Gastroesophageal sphincter (tissue), 4 donors: Measurements from ENCODE around the gene PRDM16. TPM values are rescaled to one million over a fixed set of nuclear protein-coding genes. Genes with fewer than 3 reads are reported as not detected.

Source experiments
- ATAC-seq: fragments of 150-250 bp; one replicate; pipeline ENCODE4 v1.9.1; 2016; ENCODE audit warnings: mild to moderate bottlenecking, moderate library complexity
- H3K27ac ChIP-seq, 4 donors: fragments of 200-600 bp; sonication (generic) in 3 of 4; 1 replicate in 3 of 4; 2 replicates in 1 of 4; pipeline ENCODE4 v1.5.1; 2016 to 2019
- H3K27me3 ChIP-seq: fragments of 200-600 bp; sonication (generic); one replicate; pipeline ENCODE4 v1.5.1; 2019
- H3K36me3 ChIP-seq, 2 donors: fragments of 200-600 bp; sonication (generic); one replicate each; pipeline ENCODE4 v1.5.1; 2019; ENCODE audit warnings: control low read depth in 1 of 2
- H3K4me1 ChIP-seq, 3 donors: fragments of 200-600 bp; sonication (generic); 1 replicate in 2 of 3; 2 replicates in 1 of 3; pipeline ENCODE4 v1.5.1; 2016 to 2019; ENCODE audit warnings: control low read depth in 2 of 3
- H3K4me3 ChIP-seq, 2 donors: fragments of 200-600 bp; sonication (generic); one replicate each; pipeline ENCODE4 v1.5.1; 2019; ENCODE audit warnings: mild to moderate bottlenecking in 1 of 2, moderate library complexity in 1 of 2
- H3K9me3 ChIP-seq, 3 donors: fragments of 200-600 bp; sonication (generic); one replicate each; pipeline ENCODE4 v1.5.1; 2017 to 2019; ENCODE audit warnings: control low read depth in 2 of 3
- EP300 ChIP-seq: sonication (generic); formaldehyde crosslinking; IDR thresholded peaks from one replicate; pipeline ENCODE4 v1.6.1; 2017; ENCODE audit warnings: antibody characterized with exemption, mild to moderate bottlenecking
- POLR2A ChIP-seq, 2 donors: fragments of 450-650 bp; IDR thresholded peaks; one replicate each; pipeline ENCODE4 v1.6.1; 2017; ENCODE audit warnings: antibody characterized with exemption in 2 of 2, mild to moderate bottlenecking in 2 of 2, moderate library complexity in 1 of 2
- POLR2AphosphoS5 ChIP-seq: sonication (generic); formaldehyde crosslinking; IDR thresholded peaks from one replicate; pipeline ENCODE4 v1.6.1; 2017; ENCODE audit warnings: antibody characterized with exemption
- WGBS, 2 donors: methylation state at CpG; one replicate each; pipeline ENCODE4 v1.1.5; 2018; ENCODE audit warnings: low coverage in 1 of 2; 5-methylcytosine and 5-hydroxymethylcytosine counted together
- total RNA-seq, 4 donors: library from RNA; depleted of rRNA; stranded (reverse); fragments of >200 nt; gene quantifications; one replicate each; pipeline ENCODE4 v1.1.0, GENCODE V29; 2016
- TF ChIP-seq, protein P1 (sequence below), 4 experiments: fragments of 200-600 bp in 2 of 4; fragments of 450-650 bp in 2 of 4; sonication (generic) in 1 of 4; IDR thresholded peaks; one replicate each; pipeline ENCODE4 v1.5.1; 2017 to 2019; ENCODE audit warnings: antibody characterized with exemption in 4 of 4, mild to moderate bottlenecking in 2 of 4, moderate library complexity in 2 of 4

Gene PRDM16
- total RNA-seq, 4 donors from 2014 or later = 1.1 to 3.4 (median 1.6) TPM

DNA sequence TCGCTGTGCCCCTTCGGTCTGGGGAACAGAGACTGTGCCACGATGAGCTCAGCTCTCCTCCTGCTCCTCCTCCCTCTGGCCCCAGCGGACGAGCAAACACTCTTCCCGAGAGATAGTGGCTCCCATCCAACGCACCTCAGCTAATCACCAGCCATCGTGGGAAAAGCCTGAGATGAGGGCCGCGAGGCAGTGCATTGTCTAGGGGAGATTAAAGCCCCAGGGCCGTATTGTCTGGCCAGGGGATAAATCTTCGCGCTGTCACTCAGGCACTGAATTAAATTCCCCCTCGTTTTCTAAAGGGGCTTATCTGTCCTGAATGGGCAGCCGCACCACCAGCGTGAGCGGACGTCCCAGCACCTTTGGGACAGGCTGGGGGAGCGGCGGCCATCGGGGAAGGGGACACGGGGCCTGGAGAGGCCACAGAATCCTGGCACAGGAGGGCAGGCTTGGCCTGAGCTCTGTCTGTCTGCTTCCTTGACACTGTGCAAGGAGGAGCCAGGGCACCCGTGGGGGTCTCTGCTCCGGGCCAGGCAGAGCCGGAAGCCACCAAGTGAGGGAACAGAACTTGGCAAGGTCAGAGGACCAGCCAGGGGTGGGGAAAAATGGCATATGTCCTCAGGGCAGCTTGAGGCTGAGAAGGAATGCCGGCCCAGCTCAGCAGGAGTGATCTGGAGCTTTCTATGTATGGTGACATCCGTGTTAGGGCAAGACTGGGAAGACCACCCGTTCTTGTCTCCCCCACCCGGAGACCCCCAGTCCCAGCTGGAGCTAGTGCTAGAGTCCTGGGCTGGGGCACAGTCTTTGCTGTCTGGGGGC, 32.3 kb downstream of the PRDM16 start:
- WGBS, 2 donors = 60 to 72% methylated on average over 4 of the region's 29 CpGs
- TF ChIP-seq POLR2A (IDR thresholded peaks at IDR 0.05) = no peak
- TF ChIP-seq POLR2AphosphoS5 = no peak
- TF ChIP-seq, protein P1, sequence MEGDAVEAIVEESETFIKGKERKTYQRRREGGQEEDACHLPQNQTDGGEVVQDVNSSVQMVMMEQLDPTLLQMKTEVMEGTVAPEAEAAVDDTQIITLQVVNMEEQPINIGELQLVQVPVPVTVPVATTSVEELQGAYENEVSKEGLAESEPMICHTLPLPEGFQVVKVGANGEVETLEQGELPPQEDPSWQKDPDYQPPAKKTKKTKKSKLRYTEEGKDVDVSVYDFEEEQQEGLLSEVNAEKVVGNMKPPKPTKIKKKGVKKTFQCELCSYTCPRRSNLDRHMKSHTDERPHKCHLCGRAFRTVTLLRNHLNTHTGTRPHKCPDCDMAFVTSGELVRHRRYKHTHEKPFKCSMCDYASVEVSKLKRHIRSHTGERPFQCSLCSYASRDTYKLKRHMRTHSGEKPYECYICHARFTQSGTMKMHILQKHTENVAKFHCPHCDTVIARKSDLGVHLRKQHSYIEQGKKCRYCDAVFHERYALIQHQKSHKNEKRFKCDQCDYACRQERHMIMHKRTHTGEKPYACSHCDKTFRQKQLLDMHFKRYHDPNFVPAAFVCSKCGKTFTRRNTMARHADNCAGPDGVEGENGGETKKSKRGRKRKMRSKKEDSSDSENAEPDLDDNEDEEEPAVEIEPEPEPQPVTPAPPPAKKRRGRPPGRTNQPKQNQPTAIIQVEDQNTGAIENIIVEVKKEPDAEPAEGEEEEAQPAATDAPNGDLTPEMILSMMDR (IDR thresholded peaks at IDR 0.05) = no peak
- no peak for TF ChIP-seq EP300
- Histone ChIP-seq H3K36me3 (no peaks in the 10 kb centered on the region), H3K4me3 (no peak overlapping the region), H3K27me3 (peaks cover 42% of the 10 kb centered on the region), H3K4me1 (peaks cover 0 to 16% (median 0%) of the 10 kb centered on the region in 3 donors), H3K27ac (no peak overlapping the region), H3K9me3 (no peaks in the 10 kb centered on the region)
- ATAC-seq = no peak

DNA sequence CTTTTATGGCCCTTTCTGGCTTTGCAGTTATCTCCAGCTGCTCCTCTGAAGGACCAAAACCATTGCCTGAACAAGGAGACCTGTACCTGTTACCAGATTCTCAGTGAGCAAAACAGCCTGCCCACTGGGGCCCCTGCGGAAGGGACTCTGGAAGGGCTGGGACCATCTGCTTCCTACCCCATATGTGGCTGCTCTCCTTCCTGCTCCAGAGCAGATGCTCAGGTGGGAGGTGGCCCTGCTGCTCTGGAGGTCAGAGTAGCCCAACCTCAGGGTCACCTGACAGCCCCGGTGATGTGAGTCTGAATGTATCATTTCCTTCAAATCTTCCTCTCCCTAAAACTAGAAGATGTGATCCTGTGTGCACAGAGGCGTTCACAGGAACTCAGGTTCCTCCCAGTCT, 33.6 kb downstream of the PRDM16 start:
- no peak for TF ChIP-seq POLR2A (IDR thresholded peaks at IDR 0.05)
- no peak for TF ChIP-seq POLR2AphosphoS5
- no peak for TF ChIP-seq EP300
- TF ChIP-seq, protein P1 (IDR thresholded peaks at IDR 0.05) = no peak
- WGBS, 2 donors = no CpG with 5 or more reads among the region's 3 CpGs
- Histone ChIP-seq H3K36me3 (no peaks in the 10 kb centered on the region), H3K27ac (no peak overlapping the region), H3K9me3 (peaks cover 0 to 5% (median 0%) of the 10 kb centered on the region in 3 donors), H3K27me3 (peaks cover 53% of the 10 kb centered on the region), H3K4me1 (peaks cover 0 to 16% (median 0%) of the 10 kb centered on the region in 3 donors), H3K4me3 (no peak overlapping the region)
- ATAC-seq = no peak

DNA sequence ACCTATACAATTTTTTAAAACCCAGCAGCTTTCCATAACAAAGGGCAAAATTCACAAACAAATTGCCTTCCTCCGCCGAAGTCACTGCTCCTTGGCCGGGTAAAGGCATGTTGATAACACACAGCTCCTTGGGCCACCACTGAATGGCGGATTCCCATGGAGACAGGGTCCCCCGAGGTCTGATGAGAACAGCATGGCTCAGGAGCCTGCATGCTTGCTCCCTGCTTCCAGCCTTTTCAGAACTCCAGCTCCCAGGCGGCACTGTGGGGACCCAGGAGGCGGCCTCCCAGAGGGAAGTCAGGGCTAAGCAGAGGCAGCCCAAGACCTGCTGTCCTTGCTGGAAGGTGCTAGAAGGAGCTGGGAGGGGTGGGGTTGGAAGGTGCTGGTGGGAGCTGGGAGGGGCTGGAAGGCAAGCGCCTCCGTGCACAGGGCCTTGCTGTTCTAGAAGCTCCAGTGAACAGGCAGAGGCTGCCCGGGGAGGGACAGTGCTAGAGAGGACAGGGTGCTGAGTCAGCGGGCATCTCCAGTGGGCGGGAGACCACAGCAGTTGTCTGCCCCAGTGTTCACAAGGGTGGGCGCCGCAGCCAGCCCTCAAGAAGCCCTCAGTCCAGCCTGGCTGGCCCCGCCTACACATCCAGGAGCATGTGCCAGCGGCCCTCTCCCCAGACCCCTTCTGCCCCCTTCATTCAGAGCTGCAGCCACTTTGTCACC, 35.1 kb downstream of the PRDM16 start:
- Histone ChIP-seq H3K27me3 (peaks cover 53% of the 10 kb centered on the region), H3K27ac (no peak overlapping the region), H3K4me3 (no peak overlapping the region), H3K36me3 (no peaks in the 10 kb centered on the region), H3K9me3 (peaks cover 0 to 15% (median 0%) of the 10 kb centered on the region in 3 donors), H3K4me1 (peaks cover 0 to 16% (median 0%) of the 10 kb centered on the region in 3 donors)
- 81 to 91% methylated on average over 4 to 8 of the region's 16 CpGs for WGBS, 2 donors
- ATAC-seq = no peak
- TF ChIP-seq EP300 (no peak), POLR2AphosphoS5 (no peak), POLR2A (IDR thresholded peaks at IDR 0.05) (no peak)
- TF ChIP-seq, protein P1 (IDR thresholded peaks at IDR 0.05) = no peak

DNA sequence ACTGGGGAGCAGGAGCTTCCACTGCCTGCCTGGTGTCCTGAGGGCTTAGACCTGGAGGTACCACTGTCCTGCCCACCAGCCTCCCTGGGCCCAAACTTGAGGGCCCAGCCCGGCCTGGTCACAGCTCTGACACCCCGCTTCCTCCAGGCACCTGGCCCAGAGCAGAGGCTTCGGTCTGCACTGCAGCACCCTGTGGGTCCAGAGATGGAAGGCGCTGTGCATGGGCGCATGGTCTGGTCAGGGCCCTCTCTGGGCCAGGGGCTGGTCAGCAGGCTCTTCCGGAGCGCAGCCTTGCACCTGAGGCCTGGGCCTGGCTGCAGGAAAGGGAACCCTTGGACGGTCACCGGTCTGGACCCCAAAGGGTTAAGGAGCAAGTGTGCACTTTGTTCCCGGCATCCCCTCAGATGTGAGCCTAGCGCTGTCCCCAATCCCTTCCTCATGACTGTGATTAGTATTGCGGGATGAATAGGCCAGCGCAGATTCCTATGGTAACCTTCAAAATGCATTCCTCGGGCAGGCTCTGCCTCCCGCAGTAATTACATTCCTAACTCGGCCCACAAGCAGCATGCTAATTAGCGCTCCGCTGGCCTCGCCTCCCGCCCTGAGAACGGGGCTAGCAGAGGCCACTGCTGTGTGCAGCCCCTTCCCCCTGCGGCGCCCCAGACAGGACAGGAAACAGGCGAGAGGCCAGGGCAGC, 36.3 kb downstream of the PRDM16 start:
- Histone ChIP-seq H3K4me3 (no peak overlapping the region), H3K27ac (no peak overlapping the region), H3K27me3 (peaks cover 57% of the 10 kb centered on the region), H3K4me1 (peaks cover 0 to 16% (median 0%) of the 10 kb centered on the region in 3 donors), H3K9me3 (peaks cover 0 to 15% (median 0%) of the 10 kb centered on the region in 3 donors), H3K36me3 (no peaks in the 10 kb centered on the region)
- ATAC-seq = no peak
- TF ChIP-seq POLR2AphosphoS5 (no peak), POLR2A (IDR thresholded peaks at IDR 0.05) (no peak)
- TF ChIP-seq, protein P1 (IDR thresholded peaks at IDR 0.05) = no peak
- no CpG with 5 or more reads among the region's 24 CpGs for WGBS, 2 donors
